Measurements from ENCODE around the gene HOXA4. TPM values are rescaled to one million over a fixed set of nuclear protein-coding genes. Genes with fewer than 3 reads are reported as not detected.

Gene HOXA4
- total RNA-seq, 2 experiments from 2014 or later: not detected

- peaks cover 0 to 66% of the 10 kb centered on the region in 2 experiments for H3K9me3 ChIP-seq (ENCODE audit: control insufficient read depth in 1 of 2, insufficient read depth in 1 of 2, low read length in 2 of 2)
- peak in 1 of 14 experiments; percentile 31 for DNase-seq
These were observed 34.0 kb upstream of the HOXA4 start for GRCh38 chr7:27164367-27165088.

GRCh38 chr7:27164045-27164366, 33.4 kb upstream of the HOXA4 start:
- CTCF ChIA-PET: interaction anchor here (2.2 to 3.7 kb wide), 3 partner anchors 13 to 794 kb away, joined by 6 to 22 read pairs (median 13); no protein-coding TSS in a partner anchor

More at GRCh38 chr7:27164367-27165088, 34.0 kb upstream of the HOXA4 start:
- peaks cover 47% of the 10 kb centered on the region for H3K4me1 Mint-ChIP-seq (ENCODE audit: low read depth)
- no peaks in the 10 kb centered on the region for H3K9me3 Mint-ChIP-seq
- Histone ChIP-seq H3K27ac (ENCODE audit: low read depth in 1 of 2, low read length in 2 of 2) (no peak overlapping the region), H3K27me3 (ENCODE audit: control insufficient read depth in 1 of 2, insufficient read depth in 2 of 2, low read length in 2 of 2) (peaks cover 83 to 96% of the 10 kb centered on the region in 2 experiments), H3K36me3 (ENCODE audit: insufficient read depth, low read length) (no peaks in the 10 kb centered on the region), H3K4me1 (ENCODE audit: insufficient read depth, low read length) (peaks cover 66% of the 10 kb centered on the region), H3K4me3 (ENCODE audit: low read length) (no peak overlapping the region)
- H3K4me3 Mint-ChIP-seq: peak overlapping the region; percentile 56
- H3K27me3 Mint-ChIP-seq: peaks cover 90% of the 10 kb centered on the region
- peaks cover 4% of the 10 kb centered on the region for H3K36me3 Mint-ChIP-seq (ENCODE audit: low read depth)
- ATAC-seq (ENCODE audit: poor library complexity): no peak
- no peak for TF ChIP-seq CTCF (IDR thresholded peaks at IDR 0.05)
- ChIA-PET POLR2A (interaction anchor here (1.3 kb wide), 1 partner anchor 26 kb away, joined by 3 read pairs; no protein-coding TSS in a partner anchor), CTCF (interaction anchor here (2.5 kb wide), 1 partner anchor 14 kb away, joined by 6 read pairs; no protein-coding TSS in a partner anchor)
- H3K27ac Mint-ChIP-seq: peak overlapping the region; percentile 0
- intact Hi-C loops (cut with DNase I, micrococcal nuclease): loop anchor here (5.0 to 10.0 kb wide), 6 partner anchors 497 to 1312 kb away; partner anchors contain the start of gene SNX10 (in 1 of the 2)

More at GRCh38 chr7:27164045-27164366, 33.4 kb upstream of the HOXA4 start:
- Mint-ChIP-seq H3K36me3 (ENCODE audit: low read depth) (peaks cover 4% of the 10 kb centered on the region), H3K27me3 (peaks cover 93% of the 10 kb centered on the region), H3K9me3 (no peaks in the 10 kb centered on the region), H3K4me3 (peak overlapping the region; percentile 1), H3K4me1 (ENCODE audit: low read depth) (peaks cover 47% of the 10 kb centered on the region), H3K27ac (peak overlapping the region; percentile 0)
- no peaks in the 10 kb centered on the region for H3K36me3 ChIP-seq (ENCODE audit: insufficient read depth, low read length)
- peaks cover 0 to 64% of the 10 kb centered on the region in 2 experiments for H3K9me3 ChIP-seq (ENCODE audit: control insufficient read depth in 1 of 2, insufficient read depth in 1 of 2, low read length in 2 of 2)
- POLR2A ChIA-PET: no interaction called here
- H3K27ac ChIP-seq (ENCODE audit: low read depth in 1 of 2, low read length in 2 of 2): no peak overlapping the region
- DNase-seq (no peak), ATAC-seq (ENCODE audit: poor library complexity) (no peak)
- peaks cover 60% of the 10 kb centered on the region for H3K4me1 ChIP-seq (ENCODE audit: insufficient read depth, low read length)
- peaks cover 85 to 96% of the 10 kb centered on the region in 2 experiments for H3K27me3 ChIP-seq (ENCODE audit: control insufficient read depth in 1 of 2, insufficient read depth in 2 of 2, low read length in 2 of 2)
- TF ChIP-seq CTCF (IDR thresholded peaks at IDR 0.05): no peak
- intact Hi-C loops (cut with DNase I, micrococcal nuclease): loop anchor here (5.0 to 10.0 kb wide), 6 partner anchors 497 to 1312 kb away; partner anchors contain the start of gene SNX10 (in 1 of the 2)
- H3K4me3 ChIP-seq (ENCODE audit: low read length): no peak overlapping the region

Measured in CD4-positive, alpha-beta T cell (primary cell).